GM12875 (cell line): ENCODE data around the gene UBAC2.

ENCODE experiments used
- H3K4me3 ChIP-seq: one replicate; pipeline ENCODE4 v1.5.1; 2011; ENCODE audit warnings: low read depth, low read length, control low read depth
- CTCF ChIP-seq: IDR thresholded peaks from 2 replicates; pipeline ENCODE4 v1.5.1; 2011; ENCODE audit warnings: low read depth, mild to moderate bottlenecking, control low read depth, inconsistent platforms, low read length, moderate library complexity, borderline replicate concordance; ENCODE audit not compliant: insufficient read depth

UBAC2 gene

GRCh38 chr13:99311748-99312492 is 111.3 kb downstream of the UBAC2 start:
- no peak for TF ChIP-seq CTCF
- H3K4me3 ChIP-seq, result no peak overlapping the region

- TF ChIP-seq CTCF, result no peak
- no peak overlapping the region for H3K4me3 ChIP-seq
Observed at GRCh38 chr13:99312493-99312883, 111.8 kb downstream of the UBAC2 start.

GRCh38 chr13:99313501-99313900 is 112.8 kb downstream of the UBAC2 start:
- no peak for TF ChIP-seq CTCF
- no peak overlapping the region for H3K4me3 ChIP-seq

GRCh38 chr13:99313941-99314340 is 113.3 kb downstream of the UBAC2 start:
- H3K4me3 ChIP-seq, result no peak overlapping the region
- TF ChIP-seq CTCF, result no peak

GRCh38 chr13:99314640-99315176 is 114.1 kb downstream of the UBAC2 start:
- TF ChIP-seq CTCF, result no peak
- H3K4me3 ChIP-seq, result no peak overlapping the region

GRCh38 chr13:99315186-99315585 is 114.5 kb downstream of the UBAC2 start:
- no peak overlapping the region for H3K4me3 ChIP-seq
- no peak for TF ChIP-seq CTCF

GRCh38 chr13:99316224-99316623 is 115.6 kb downstream of the UBAC2 start:
- H3K4me3 ChIP-seq, result no peak overlapping the region
- no peak for TF ChIP-seq CTCF
